HCT116 (cell line): ENCODE measurements around the gene RREB1.

Source experiments
- POLR2A ChIP-seq: IDR thresholded peaks from 2 replicates; pipeline ENCODE4 v1.7.0; 2011; ENCODE audit warnings: borderline replicate concordance; ENCODE audit not compliant: insufficient read depth, insufficient read length; ENCODE audit errors: extremely low read depth
- POLR2AphosphoS5 ChIP-seq: IDR thresholded peaks from 2 replicates; pipeline ENCODE4 v1.6.1; 2011; ENCODE audit warnings: mild to moderate bottlenecking, low read depth, low read length, moderate library complexity
- RAD21 ChIP-seq: IDR thresholded peaks from 2 replicates; pipeline ENCODE4 v1.6.1; 2012; ENCODE audit warnings: low read depth, mild to moderate bottlenecking
- TF ChIP-seq, protein P1 (sequence below), 3 experiments: fragments of 200-600 bp in 1 of 3; sonication (generic) in 1 of 3; IDR thresholded peaks in 2 of 3; conservative IDR thresholded peaks in 1 of 3; 2 replicates each; pipeline ENCODE4 v1.5.1; 2012 to 2017; ENCODE audit warnings: low read depth in 2 of 3, low read length in 2 of 3, antibody characterized with exemption in 1 of 3, borderline replicate concordance in 1 of 3, control low read depth in 1 of 3, mild to moderate bottlenecking in 1 of 3, mixed read lengths in 1 of 3, mixed run types in 1 of 3, moderate library complexity in 1 of 3; ENCODE audit not compliant: insufficient read depth in 1 of 3
- TF ChIP-seq, protein P2 (sequence below): IDR thresholded peaks from 2 replicates; pipeline ENCODE4 v1.6.1; 2012; ENCODE audit warnings: low read depth
- TF ChIP-seq, protein P3 (sequence below): IDR thresholded peaks from 2 replicates; pipeline ENCODE4 v1.6.1; 2012

DNA sequence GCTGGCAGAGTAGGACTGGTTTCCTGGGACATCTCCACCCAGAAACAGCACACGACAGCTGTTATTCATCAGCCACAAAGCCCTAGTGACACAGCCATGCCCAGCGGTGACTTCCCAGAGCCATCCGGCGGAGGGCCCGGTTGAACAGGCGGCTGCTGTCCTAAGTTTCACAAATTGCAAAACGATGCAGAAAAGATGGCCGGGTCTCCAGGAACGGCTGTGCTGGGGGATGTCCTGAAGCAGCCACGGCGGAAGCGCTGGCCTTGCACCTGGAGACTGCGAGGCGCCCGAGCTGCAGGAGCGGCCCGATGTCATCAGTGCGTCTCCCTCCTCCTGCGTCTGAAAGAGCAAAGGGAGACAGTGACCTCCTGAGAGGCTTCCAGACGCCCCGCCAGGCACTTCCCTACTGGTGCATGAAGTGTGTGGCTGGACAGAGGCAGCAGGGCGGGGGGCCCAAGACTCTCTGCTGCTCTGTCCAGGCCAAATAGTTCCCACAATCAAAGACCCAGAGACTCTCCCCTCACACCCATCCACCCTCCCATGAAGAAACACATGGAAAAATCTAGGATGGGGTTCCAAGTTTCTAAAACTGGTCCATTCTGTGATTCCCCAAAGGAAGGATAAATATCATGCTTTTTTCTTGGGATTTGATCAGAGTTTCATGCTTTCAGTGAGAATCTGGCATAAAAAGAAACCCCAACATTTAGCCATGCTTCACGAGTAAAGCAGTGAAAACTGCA lies 161.2 kb downstream of the RREB1 start:
- TF ChIP-seq, protein P1, sequence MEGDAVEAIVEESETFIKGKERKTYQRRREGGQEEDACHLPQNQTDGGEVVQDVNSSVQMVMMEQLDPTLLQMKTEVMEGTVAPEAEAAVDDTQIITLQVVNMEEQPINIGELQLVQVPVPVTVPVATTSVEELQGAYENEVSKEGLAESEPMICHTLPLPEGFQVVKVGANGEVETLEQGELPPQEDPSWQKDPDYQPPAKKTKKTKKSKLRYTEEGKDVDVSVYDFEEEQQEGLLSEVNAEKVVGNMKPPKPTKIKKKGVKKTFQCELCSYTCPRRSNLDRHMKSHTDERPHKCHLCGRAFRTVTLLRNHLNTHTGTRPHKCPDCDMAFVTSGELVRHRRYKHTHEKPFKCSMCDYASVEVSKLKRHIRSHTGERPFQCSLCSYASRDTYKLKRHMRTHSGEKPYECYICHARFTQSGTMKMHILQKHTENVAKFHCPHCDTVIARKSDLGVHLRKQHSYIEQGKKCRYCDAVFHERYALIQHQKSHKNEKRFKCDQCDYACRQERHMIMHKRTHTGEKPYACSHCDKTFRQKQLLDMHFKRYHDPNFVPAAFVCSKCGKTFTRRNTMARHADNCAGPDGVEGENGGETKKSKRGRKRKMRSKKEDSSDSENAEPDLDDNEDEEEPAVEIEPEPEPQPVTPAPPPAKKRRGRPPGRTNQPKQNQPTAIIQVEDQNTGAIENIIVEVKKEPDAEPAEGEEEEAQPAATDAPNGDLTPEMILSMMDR (IDR thresholded peaks at IDR 0.05 in 2 of 3, conservative IDR thresholded peaks at IDR 0.05 in 1 of 3; ENCODE audit: borderline replicate concordance in 1 of 3, insufficient read depth in 1 of 3, low read depth in 2 of 3, low read length in 2 of 3), result no peak
- TF ChIP-seq POLR2A (no peak), RAD21 (no peak), POLR2AphosphoS5 (no peak)
- TF ChIP-seq, protein P2, sequence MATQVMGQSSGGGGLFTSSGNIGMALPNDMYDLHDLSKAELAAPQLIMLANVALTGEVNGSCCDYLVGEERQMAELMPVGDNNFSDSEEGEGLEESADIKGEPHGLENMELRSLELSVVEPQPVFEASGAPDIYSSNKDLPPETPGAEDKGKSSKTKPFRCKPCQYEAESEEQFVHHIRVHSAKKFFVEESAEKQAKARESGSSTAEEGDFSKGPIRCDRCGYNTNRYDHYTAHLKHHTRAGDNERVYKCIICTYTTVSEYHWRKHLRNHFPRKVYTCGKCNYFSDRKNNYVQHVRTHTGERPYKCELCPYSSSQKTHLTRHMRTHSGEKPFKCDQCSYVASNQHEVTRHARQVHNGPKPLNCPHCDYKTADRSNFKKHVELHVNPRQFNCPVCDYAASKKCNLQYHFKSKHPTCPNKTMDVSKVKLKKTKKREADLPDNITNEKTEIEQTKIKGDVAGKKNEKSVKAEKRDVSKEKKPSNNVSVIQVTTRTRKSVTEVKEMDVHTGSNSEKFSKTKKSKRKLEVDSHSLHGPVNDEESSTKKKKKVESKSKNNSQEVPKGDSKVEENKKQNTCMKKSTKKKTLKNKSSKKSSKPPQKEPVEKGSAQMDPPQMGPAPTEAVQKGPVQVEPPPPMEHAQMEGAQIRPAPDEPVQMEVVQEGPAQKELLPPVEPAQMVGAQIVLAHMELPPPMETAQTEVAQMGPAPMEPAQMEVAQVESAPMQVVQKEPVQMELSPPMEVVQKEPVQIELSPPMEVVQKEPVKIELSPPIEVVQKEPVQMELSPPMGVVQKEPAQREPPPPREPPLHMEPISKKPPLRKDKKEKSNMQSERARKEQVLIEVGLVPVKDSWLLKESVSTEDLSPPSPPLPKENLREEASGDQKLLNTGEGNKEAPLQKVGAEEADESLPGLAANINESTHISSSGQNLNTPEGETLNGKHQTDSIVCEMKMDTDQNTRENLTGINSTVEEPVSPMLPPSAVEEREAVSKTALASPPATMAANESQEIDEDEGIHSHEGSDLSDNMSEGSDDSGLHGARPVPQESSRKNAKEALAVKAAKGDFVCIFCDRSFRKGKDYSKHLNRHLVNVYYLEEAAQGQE, result no peak
- TF ChIP-seq, protein P3, sequence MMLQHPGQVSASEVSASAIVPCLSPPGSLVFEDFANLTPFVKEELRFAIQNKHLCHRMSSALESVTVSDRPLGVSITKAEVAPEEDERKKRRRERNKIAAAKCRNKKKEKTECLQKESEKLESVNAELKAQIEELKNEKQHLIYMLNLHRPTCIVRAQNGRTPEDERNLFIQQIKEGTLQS, result no peak
